ENCODE data around the gene NIPSNAP3A. TPM values are rescaled to one million over a fixed set of nuclear protein-coding genes. Genes with fewer than 3 reads are reported as not detected.

The NIPSNAP3A gene
- total and polyA plus RNA-seq, 12 donors, result 10.2 to 34.9 (median 24.3) TPM

DNA sequence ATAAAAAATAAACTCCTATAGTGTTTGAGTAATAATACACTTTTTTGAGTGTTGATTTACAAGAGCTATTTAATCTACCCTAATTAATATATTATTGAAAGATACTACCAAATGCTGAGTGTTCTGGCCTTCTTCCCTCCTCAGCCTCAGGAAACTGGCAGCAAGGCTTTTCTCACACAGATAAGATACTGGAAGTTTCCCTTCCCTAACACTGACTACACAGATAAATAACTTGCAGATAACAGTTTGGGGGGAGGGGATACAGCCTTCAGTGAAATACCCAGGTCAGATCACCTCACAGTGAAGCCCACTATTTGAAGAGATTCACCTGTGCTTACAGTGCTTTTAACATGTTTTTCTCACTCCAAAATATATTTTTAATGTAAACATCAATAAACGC, 1.6 kb upstream of the NIPSNAP3A start:
- H3K36me3 ChIP-seq, result peaks cover 0 to 5% (median 0%) of the 10 kb centered on the region in 9 donors
- H3K4me1 ChIP-seq, result peaks cover 0 to 32% (median 16%) of the 10 kb centered on the region in 9 donors
- no peak for ATAC-seq
- DNase-seq, result no peak
- H3K4me3 ChIP-seq, result no peak overlapping the region
- intact Hi-C loops (cut with DNase I), result loop anchor here in 4 of 10 donors (5.0 to 10.0 kb wide), 3 partner anchors 651 to 1351 kb away; partner anchors contain the start of gene SMC2 (in 3 of the 4)
- TF ChIP-seq, protein P1, sequence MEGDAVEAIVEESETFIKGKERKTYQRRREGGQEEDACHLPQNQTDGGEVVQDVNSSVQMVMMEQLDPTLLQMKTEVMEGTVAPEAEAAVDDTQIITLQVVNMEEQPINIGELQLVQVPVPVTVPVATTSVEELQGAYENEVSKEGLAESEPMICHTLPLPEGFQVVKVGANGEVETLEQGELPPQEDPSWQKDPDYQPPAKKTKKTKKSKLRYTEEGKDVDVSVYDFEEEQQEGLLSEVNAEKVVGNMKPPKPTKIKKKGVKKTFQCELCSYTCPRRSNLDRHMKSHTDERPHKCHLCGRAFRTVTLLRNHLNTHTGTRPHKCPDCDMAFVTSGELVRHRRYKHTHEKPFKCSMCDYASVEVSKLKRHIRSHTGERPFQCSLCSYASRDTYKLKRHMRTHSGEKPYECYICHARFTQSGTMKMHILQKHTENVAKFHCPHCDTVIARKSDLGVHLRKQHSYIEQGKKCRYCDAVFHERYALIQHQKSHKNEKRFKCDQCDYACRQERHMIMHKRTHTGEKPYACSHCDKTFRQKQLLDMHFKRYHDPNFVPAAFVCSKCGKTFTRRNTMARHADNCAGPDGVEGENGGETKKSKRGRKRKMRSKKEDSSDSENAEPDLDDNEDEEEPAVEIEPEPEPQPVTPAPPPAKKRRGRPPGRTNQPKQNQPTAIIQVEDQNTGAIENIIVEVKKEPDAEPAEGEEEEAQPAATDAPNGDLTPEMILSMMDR (IDR thresholded peaks at IDR 0.05), result no peak
- WGBS, 2 donors, result 74 to 85% methylated on average over 1 of the region's 1 CpG
- H3K27me3 ChIP-seq, result no peaks in the 10 kb centered on the region
- H3K27ac ChIP-seq, result no peak overlapping the region
- no peaks in the 10 kb centered on the region for H3K9me3 ChIP-seq

DNA sequence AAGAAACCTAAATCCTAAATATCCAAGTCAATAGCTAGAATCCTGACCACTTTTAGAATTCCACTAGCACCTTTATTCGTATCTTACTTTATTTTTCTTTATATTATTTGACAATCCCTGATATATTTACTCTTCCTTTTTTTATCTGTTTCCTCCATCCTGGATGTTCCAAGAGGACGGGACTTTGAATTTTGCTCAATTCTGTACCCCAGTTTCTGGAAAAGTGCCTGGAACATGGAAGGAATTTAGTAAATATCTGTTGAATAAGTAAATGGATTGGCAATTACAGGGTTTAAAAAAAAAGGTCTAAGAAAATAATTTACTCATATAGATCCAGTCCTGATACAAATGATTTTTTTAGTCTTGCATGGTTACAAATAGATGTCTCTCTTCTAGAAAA, 1.2 kb upstream of the NIPSNAP3A start:
- TF ChIP-seq, protein P1 (IDR thresholded peaks at IDR 0.05), result no peak
- no peak for ATAC-seq

DNA sequence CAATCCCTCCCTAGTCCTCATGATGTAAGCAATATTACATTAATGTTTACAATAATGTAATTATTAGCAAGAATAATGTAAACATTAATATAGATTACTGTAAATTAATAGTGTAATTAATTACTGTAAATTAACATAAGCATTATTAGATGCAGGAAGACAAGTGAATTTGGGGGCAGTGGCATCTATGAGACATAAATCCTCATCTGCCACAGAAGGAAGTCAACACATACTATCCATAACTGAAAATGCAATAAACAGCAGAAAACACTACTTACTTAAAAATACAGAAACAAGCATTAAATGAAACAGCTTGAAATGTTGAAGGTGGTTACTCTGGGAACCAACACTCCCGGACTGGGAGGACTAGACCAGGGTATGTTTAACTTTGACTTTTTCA, 685 bp upstream of the NIPSNAP3A start:
- Histone ChIP-seq H3K4me1 (peaks cover 0 to 31% (median 16%) of the 10 kb centered on the region in 9 donors), H3K36me3 (peaks cover 0 to 15% (median 0%) of the 10 kb centered on the region in 9 donors), H3K4me3 (peak overlapping the region in 9 of 10 donors; percentile 66 to 90 (median 79)), H3K27ac (peak overlapping the region in 6 of 10 donors; percentile 89 to 96 (median 92)), H3K9me3 (no peaks in the 10 kb centered on the region), H3K27me3 (no peaks in the 10 kb centered on the region)
- ATAC-seq (no peak), DNase-seq (no peak)
- 7 to 17% methylated on average over 1 of the region's 1 CpG for WGBS, 2 donors
- TF ChIP-seq, protein P1 (IDR thresholded peaks at IDR 0.05), result no peak
- intact Hi-C loops (cut with DNase I), result loop anchor here in 4 of 10 donors (5.0 to 10.0 kb wide), 3 partner anchors 652 to 1352 kb away; partner anchors contain the start of gene SMC2 (in 3 of the 4)

More for the DNA sequence above, 1.2 kb upstream of the NIPSNAP3A start:
- 81 to 83% methylated on average over 2 of the region's 2 CpGs for WGBS, 2 donors
- H3K27me3 ChIP-seq, result no peaks in the 10 kb centered on the region
- intact Hi-C loops (cut with DNase I), result loop anchor here in 4 of 10 donors (5.0 to 10.0 kb wide), 3 partner anchors 651 to 1351 kb away; partner anchors contain the start of gene SMC2 (in 3 of the 4)
- H3K9me3 ChIP-seq, result no peaks in the 10 kb centered on the region
- DNase-seq, result no peak
- peaks cover 0 to 31% (median 16%) of the 10 kb centered on the region in 9 donors for H3K4me1 ChIP-seq
- no peak overlapping the region for H3K4me3 ChIP-seq
- no peak overlapping the region for H3K27ac ChIP-seq
- H3K36me3 ChIP-seq, result peaks cover 0 to 10% (median 0%) of the 10 kb centered on the region in 9 donors

DNA sequence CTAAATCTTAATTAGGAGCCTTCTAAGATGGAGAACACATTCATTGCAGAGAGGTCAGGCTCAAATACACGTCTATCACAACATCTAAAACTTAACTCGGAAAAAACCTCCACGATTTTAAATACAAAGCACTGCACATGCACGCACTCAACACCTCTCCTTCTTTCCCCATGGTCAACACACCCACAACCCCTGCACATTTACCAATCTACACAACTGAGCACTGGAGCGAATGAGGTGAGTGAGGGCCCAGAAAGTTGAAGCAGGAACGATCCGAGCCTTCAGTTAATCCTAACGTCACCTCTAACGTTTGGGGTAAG, 278 bp upstream of the NIPSNAP3A start:
- Histone ChIP-seq H3K9me3 (no peaks in the 10 kb centered on the region), H3K27ac (peak overlapping the region in 9 of 10 donors; percentile 89 to 96 (median 91)), H3K27me3 (no peaks in the 10 kb centered on the region), H3K36me3 (peaks cover 0 to 19% (median 0%) of the 10 kb centered on the region in 9 donors), H3K4me3 (peak overlapping the region; percentile 66 to 92 (median 81)), H3K4me1 (peaks cover 0 to 31% (median 16%) of the 10 kb centered on the region in 9 donors)
- TF ChIP-seq, protein P1 (IDR thresholded peaks at IDR 0.05), result no peak
- DNase-seq (no peak), ATAC-seq (peak in 5 of 8 donors; percentile 21 to 40 (median 25))
- WGBS, 2 donors, result 1% methylated on average over 9 of the region's 9 CpGs
- intact Hi-C loops (cut with DNase I), result loop anchor here in 4 of 10 donors (5.0 to 10.0 kb wide), 3 partner anchors 652 to 1352 kb away; partner anchors contain the start of gene SMC2 (in 3 of the 4)
